Pulmonary artery endothelial cell (primary cell): ENCODE measurements around the gene HOXA1. TPM values are rescaled to one million over a fixed set of nuclear protein-coding genes. Genes with fewer than 3 reads are reported as not detected.
A peak's percentile ranks its signal among the peaks of the same experiment; 100 is the strongest.

Experiments
- DNase-seq: peaks from one replicate; pipeline ENCODE4 v3.0.0-alpha.2; 2011; ENCODE audit warnings: low read depth, low spot score
- total RNA-seq: library from RNA; depleted of rRNA; stranded (reverse); fragments of >200 nt; gene quantifications from 2 replicates; pipeline ENCODE4 v1.2.3, GENCODE V29; 2014

The HOXA1 gene
- total RNA-seq, 1 donor from 2014 or later, result 0.33 TPM

DNA sequence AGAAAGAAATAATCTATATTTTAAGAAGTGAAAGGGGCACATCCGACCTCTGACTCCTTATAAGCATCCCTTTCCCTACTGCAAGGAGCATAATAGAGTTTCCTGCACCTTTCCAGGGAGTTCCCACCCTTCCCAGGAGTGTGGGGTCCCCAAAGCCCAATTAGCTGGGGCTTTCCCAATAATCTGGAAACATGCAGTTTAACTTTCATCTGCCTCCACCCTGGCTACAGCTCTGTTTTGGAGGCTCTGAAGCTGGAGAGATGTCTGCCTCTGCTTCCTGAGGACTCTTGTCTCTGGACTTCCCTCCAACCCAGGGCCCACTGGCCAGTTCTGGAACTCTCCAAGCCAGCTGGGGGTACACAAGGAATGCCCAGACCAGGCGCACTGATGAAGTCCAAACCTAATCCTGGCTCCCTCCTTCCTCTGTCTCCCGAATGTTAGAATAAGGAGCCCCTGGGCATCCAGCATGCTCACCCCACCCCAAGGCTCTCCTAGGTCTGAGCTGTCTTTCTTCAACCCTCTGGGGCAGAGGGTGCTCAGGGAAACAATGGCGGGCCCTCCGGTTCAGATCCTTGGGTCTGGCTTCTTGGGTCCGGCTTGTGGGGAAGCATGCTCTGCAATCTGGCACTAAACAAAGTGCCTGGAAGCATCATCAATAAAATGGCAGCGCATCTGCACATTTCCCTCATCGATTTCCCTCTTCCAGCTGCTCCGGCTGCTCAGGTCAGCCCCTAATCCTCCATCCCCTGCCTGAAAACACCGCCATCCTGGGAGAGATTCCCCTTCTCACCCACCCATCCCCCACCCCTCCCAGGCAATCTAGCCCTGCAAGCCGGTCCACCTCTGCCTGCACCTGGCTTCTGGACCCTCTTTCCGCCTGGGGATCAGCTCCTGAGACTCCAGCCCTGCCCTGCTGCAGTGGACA is 21.4 kb upstream of the HOXA1 start:
- no peak for DNase-seq

DNA sequence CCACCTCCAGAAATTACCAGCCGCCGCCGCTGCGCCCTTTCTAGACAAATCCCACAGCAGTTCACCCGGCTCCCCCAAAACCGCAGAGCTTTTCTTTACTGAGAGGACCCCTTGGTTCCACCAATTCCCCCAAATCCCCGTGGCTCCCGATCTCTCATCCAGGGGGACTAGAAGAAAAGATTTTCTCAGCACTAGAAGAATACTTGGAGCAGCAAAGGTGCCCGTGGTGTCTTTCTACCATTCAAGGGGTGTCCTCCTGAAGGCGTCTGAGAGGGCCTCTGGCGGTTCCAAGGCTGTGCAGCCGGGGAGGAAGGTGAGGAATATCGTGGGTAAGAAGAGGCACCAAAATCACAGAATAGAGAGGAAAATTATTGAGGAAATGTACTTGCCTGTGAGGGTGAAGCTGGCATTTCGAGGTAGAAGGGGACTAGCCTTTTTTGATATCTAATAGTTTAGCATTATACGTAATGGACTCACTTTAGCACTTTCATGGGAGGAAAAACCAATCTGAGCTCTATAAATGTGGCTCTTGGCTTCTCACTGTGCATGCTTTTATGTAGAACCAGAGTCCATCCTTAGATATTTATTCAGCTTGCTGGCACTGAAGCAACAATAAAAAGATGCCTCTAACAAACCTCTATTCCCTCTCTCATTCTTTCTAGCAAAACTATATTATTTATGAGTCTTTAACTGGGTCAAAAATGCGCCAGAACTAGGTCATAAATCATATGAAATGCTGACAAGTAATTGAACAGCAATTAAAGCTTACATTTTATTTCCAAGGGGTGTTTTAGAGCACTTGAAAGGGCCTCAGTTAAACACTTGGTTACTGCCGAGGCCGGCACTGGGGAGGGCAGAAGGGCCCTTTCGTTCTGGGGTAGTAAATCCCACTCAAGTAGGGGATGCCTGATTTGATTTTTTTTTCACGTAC is 20.5 kb upstream of the HOXA1 start:
- no peak for DNase-seq

DNA sequence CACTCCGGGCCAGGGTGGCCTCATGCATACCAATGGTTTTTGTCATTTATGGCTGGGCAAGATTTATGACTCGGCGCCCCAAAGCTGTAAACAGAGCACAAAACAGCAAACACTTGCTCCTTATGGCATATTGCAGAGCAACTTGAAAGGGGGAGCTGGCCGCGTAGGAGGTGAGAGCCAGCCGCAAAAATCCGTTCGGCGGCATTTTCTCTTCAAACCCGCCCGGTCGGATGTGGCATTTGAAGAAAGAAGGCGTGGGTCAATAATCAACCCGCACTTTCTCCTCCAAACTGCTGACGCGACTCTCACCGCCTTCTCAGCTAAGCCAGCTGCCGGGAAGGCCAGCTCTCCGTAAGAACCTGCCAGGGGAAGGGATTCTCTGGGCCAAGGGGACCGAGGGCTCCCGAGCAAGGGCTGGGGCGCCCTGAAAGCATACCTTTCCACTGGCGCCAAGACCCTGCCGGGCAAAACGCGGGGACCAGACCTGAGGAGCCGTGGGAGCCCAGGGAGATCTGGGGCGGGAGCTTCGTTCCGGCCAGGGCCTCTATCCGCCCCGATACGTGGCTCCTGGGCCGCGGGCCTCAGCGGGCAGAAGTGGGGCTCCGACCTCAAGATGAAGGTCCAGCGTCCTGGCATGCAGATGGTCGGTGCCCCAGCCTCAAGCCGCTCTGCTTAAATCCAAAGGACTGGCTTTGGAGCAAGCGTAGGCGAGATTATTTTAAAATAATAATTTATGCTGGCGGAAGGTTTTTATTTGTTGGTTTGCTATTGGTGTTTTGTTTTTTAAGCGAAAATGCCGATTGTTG is 19.6 kb upstream of the HOXA1 start:
- no peak for DNase-seq

DNA sequence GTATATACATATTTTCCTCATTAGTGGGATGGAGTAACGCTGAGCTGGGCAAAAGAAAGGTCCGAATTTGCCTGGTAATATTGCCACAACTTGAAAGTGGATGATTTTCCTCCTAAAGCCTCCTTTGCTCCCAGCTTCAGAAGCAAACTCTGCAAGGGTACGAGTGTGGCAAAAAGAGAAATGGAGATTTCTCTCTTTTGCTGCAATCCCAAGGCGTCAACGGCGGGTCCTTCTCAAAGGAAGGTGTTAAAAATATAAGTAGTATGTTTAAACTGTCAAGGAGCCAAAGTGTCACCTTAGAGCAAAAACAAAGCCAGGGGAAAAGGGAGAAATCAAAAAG is 19.1 kb upstream of the HOXA1 start:
- DNase-seq, result no peak

DNA sequence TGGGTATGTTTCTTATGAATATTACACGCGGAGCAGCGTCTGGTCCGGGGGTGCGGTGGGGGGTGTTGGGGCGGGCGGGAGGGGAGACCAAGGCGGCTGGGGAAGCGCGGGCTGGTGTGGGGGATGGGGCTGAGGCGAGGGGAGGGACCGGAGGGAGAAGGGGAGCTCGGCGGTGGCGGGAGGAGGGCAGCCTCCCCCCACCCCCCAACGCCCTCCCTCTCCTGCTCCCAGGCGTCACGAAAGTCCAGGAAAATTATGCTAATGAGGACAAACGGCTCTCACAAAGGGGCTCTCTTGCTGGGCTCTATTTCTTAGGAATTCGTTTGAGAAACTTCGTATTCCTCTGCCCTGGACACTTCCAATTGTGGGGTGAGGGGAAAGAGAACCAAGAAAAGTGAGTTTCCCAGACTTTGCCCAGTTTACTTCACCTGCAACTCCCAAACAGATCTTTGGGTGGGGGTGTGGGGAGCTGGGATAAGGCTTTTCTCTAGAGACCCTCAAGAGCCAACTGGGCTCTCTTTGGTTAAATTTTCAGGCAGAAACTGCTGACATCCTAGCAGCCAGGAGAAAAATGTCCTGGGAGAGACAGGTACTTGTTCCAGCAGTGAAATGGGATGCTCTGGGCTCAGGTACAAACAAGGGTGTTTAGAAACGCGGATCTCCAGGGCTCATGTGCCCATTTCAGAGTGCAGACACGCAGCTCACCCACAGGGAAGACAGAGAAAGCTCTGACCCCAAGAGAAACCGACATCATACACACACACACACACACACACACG is 18.4 kb upstream of the HOXA1 start:
- DNase-seq, result no peak

DNA sequence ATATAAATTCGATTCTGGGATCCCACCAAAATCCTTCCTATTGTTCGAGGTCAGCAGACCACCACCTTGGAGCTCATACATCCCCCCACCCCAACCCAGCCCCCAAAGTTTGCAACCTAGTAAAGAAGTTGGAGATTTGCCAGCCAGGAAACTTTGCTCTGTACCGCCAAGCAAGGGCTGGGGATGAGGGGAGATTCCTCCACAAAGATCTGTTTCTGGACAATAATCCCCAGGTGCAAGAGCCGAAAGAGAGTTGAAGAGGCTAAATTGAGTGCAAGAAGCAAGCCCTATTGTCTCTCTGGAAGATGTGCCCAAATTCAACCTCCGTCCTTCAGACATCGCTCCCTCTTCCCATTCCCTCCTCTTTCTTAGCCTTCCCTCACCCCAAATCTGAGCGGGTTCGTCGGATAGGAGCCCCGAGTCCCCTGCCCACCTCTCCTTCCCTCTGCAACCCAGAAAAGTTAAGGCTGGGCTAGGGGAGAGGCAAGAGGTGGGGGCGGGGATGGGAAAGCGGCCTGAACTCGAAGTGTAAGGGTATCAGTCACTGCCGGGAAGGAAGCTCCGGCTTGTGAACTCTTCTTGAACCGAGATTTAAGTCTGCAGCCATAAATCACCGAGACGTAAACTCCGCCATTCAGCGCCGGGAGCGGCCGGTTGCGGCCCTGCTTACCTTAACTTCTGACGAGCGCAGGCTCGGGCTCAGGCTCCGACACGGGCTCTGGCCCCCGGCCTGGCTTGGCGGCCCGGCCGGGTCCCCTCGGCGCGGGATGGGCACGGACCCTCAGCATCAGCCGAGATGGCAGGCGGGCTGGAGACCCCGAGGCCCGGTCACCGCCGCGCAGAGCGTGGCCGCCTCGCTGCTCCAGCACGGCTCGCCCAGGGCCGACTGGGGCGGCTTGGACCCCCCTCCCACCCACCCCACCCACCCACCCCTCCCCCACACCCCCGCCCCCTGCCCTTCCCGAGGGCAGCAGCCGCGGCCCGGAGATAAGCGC is 17.5 kb upstream of the HOXA1 start:
- DNase-seq, result peak; percentile 83

DNA sequence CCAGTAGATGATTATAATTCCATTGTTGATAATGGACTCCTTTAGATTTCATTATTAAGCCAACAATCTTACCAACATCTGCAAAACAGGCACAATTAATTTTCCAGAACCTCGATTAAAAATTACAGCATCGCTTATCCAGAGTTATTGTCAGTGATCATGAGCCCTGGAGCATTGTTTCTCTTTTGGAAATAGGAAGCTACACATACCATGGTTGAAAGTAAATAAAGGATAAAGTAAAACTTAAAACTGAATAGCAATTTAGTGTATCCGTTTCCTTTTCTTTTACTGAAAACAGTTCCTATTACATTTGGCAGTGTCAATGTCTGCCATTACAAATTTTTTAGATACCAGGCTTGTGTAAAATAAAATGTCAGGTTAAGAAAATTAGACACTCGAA is 16.6 kb upstream of the HOXA1 start:
- no peak for DNase-seq

DNA sequence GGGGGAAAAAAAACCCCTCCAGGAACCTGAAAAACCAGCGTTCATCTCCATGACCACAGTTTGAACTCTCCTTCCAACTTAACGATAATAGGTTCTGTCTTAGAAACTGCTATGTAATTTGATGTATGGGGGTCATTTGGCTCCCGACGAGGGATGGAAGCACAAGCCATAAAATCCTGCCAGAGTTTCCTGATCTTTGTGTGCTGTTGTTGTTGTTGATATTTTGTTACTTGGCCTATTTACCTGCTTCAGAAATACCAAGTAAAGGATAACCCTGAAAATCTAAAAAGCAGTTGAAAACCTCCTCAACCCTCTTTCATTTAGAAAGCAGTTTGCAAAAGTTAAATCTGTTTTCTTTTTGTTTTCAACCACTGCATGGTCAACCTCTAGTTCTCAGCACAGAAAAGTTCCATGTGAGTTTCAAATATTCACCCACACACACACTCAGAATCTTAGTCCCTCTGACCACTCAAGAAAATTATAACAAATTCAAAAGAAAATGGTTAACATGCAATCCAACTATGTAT is 16.0 kb upstream of the HOXA1 start:
- DNase-seq, result no peak

DNA sequence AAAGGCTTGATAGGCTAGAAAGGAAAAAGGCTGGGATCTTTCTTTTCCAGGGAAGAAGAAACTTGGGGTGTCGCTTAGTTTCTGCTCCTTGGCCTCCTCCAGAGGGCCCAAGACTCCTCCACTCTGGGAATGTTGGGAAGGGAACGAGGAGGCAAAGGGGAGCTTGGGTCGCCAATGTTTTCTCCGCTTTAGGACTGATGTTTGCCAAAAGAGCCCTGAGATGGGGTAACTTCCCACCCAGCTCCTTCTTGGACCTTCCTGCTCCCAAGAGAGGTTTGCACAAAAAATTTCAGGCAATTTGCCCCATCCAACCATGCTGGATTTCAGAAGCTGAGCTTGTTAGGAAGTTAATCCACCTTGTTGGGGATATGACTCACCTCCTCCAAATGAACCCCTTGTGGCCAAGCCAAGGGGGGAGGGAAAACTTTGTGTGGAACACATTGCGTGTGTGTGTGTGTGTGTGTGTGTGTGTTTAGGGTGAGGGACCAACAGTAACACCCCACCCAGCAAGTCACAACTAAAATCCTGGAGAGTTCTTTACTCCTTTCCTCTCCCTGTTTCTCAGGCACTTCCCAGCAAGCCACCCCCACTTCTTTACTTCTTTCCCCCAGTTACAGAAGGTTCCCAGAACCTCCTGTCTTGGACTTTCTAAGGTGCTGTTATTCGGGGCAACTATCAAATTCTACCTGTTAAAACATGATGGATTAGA is 15.4 kb upstream of the HOXA1 start:
- no peak for DNase-seq

DNA sequence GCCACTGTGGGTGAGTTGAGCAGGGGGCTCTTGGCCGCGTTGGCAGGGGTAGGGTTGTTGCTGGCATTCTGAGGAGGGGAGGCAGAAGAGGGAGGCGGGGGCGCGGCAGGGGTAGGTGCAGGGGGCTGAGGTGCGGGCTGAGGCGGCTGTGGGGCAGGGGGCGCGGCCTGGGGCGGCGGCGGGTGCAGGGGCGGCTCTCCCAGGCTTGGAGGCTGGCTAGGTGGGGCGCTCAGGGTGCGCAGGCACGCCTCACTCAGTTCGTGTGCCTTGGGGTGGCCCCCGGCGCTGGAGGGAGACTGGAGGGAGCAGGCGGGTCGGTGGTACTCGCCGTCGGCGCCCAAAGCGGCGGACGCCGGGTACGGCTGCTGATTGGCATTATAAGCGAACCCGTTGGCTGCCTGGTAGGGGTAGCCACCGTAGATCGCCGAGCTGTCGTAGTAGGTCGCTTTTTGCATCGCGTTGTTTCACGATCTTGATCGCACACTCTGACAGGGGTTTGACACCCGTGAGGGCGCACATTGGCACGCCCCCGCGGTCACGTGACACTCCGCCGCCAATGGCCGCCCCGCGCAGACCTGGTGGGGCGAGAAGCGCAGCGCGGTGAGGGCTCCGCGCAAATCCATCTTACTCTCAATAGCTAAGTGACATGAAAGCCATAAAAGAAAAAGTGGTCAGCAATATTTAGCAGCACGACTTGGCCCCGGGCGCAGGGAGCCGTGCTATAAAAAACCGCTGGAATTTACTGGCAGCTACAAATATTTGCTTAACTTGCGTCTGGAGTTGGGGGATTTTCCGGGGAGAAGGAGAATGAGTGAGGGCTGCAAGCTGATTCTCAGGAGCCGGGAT is 14.6 kb upstream of the HOXA1 start:
- no peak for DNase-seq

DNA sequence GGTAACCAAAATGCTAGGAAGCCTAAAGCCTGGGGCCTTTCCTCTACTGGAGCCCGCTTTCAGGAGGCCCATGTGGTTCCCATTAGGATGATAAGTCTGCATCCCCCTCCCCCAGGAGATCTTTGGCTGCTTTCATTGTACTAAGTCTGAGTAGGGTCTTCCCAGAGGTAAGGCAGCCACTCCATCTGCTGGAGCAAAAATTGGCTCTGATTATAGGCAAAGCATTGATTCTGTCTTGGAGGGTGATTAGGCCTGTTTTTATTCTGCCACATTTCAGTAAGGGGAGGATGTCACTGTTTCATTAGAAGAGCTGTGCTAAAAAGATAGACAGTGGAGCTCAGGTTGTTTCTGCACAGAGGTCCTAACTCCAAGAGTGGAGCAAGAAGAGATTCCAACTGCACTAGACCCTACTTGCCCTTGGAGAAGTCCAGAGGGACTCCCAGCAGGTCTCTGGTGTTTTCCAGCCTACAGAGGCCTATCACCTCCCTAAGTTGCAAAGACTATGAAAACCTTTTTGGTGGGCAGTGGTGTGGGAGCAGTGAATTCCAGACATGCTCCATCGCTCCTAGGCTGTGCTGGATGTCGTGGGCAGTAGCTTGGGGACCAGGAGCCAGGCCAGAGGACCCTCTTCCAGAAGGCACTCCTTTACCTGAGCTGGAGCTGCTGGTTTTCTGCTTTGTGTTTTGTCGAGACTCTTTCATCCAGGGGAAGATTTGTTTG is 13.8 kb upstream of the HOXA1 start:
- no peak for DNase-seq

DNA sequence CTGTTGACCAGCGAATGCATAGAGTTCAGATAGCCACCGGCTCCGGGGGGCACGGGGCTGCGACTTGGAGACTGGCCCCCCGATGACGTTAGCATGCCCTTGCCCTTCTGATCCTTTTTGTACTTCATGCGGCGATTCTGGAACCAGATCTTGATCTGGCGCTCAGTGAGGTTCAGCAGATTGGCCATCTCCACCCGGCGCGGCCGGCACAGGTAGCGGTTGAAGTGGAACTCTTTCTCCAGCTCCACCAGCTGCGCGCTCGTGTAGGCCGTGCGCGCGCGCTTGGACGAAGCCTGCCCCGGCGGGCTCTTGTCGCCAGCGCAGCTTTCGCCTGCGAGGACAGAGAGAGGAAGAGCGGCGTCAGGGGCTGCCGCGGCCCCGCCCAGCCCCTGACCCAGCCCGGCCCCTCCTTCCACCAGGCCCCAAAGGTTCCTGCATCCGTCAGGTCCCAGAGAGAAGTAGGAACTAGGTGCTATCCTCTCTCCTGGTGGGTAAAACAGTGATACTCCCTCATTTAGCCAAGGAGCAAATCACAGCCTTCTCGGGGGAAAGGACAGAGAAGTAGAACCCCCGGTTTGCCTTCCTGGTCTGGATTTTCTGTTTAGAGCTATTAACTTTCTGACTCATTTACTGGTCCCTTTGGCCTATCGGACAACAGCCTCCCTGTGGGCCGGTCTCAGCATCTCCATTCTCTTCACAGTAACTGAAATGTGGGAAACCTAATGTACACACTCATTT is 12.8 kb upstream of the HOXA1 start:
- no peak for DNase-seq

DNA sequence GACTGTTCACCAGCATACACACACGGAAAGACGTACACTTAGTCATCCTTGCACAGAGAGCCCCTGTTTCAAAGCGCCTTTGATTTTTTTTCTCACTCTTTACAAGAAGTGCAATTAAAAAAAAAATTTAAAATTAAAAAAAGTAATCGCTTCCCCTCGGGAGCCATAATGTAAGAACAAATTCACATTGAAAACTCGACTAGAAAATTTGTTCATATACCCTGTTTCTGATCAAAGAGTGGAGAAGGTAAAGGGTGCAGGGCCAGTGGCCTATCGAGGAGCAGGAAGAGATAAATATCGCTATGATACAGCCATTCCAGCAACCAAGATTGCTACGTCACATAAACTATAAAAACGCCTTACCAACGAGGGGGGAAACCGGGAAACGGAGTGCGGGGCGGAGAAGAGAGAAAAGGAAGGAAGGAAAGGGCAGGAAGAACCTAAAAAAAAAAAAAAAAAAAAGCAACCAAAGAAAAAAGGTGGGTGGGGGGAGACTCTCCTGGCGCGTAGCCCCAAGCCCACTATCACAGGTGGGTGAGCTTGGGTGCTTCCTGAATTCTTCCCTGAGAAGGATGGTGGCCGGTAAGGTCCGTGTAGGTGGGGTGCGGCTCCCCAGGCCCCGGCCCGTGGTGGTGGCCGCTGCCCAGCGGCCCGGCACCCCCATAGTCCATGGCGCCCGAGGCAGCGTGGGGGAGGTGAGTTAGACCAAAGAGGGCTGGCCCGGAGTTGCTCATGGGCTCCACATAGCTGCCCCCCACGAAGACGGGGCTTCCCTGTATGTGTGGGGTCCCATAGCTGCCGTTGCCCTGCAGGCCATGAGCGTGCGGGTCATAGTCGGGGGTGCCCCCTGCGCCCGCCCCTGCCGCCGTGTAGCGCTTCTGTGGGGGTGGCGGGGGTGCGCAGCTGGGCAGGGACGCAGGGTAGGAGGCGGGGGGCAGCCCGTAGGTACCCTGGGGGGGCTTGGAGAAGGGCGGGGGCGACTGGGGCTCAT is 11.9 kb upstream of the HOXA1 start:
- DNase-seq, result no peak

DNA sequence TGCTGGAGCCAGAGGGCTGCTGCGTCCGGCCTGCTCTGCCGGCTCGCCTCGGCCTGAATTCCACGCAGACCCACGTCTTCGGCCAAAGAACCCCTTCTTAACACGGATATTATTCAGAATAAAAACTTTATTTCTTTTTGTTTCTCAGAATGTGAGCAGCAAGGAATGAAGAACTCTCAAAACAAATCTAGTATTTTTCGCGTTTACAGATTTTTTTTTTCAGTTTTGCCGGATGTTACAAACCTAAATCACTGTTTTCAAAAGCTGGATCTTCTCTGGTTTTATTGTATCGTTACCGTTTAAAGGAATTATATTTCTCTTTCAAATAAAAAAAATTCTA is 11.1 kb upstream of the HOXA1 start:
- no peak for DNase-seq

DNA sequence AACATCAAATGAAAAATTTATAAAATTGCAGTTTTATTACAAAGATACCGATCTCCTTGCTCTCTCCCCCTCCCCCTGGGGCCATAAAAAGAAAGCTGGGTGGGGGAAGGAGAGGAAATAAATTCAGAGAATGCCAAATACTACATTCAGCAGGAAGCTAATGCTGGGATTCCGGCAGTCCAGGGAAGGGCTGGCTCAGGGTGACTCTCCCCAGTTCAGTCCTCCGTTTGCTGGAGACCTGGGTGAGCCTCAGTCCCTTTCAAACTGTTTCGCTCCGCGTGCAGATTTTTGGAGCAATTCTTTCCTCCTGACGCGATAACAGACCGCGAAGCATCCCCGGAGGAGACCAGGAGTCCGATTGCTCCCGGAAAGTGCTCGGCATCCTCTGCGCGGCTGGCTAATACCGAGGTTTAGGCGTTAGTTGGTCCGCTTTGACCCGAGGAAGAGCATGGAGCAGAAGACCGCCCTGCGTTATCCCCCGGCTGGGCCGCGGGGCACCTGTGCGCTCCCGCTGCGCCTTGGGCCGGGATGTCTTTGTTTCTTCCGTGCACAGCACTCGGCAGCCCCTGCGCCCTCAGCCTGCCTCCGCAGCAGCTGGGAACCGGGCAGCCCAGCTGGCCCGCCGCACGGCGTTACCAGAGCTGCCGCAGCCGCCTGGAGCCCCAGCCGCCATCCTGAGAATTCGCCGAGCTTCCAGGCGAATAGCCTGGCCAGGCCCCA is 10.5 kb upstream of the HOXA1 start:
- DNase-seq, result no peak
